K562 (cell line): ENCODE data around the gene GEMIN5. TPM values are rescaled to one million over a fixed set of nuclear protein-coding genes. Genes with fewer than 3 reads are reported as not detected.
A peak's percentile ranks its signal among the peaks of the same experiment; 100 is the strongest.

ENCODE experiments used
- CCAR2 ChIP-seq: fragments of 200-400 bp; formaldehyde crosslinking; IDR thresholded peaks from 2 replicates; pipeline ENCODE4 v1.6.1; 2017; ENCODE audit warnings: mild to moderate bottlenecking, low read depth, low read length
- LEF1 ChIP-seq: fragments of 450-650 bp; IDR thresholded peaks from 2 replicates; pipeline ENCODE4 v1.6.1; 2016; ENCODE audit warnings: mild to moderate bottlenecking
- RAD21 ChIP-seq, 2 experiments: fragments of 250-450 bp in 1 of 2; fragments of 450-650 bp in 1 of 2; sonication (Bioruptor Pico) in 1 of 2; formaldehyde crosslinking in 1 of 2; IDR thresholded peaks in 1 of 2; conservative IDR thresholded peaks in 1 of 2; 2 replicates each; pipeline versions ENCODE4 v1.4.0 to v1.8.0; 2020 to 2022; ENCODE audit warnings: mild to moderate bottlenecking in 2 of 2, moderate library complexity in 1 of 2
- SMC3 ChIP-seq: conservative IDR thresholded peaks from 2 replicates; pipeline ENCODE4 v1.6.1; 2011; ENCODE audit warnings: low read depth, low read length, improper control_type of control experiment; ENCODE audit not compliant: insufficient read depth
- polyA plus RNA-seq, 8 experiments: library from polyadenylated mRNA; depleted of rRNA in 4 of 8; stranded (reverse) in 5 of 8; unstranded in 3 of 8; fragments of >200 nt; fragmentation: Nextera tagmentation in 2 of 8; fragmentation: Illumina TruSeq in 1 of 8; extraction: Ambion mirVana in 2 of 8; extraction: Trizol in 1 of 8; gene quantifications; 2 replicates each; pipeline versions ENCODE4 v1.2.1 to v1.2.3, GENCODE V29; 2011 to 2014; ENCODE audit warnings: inconsistent platforms in 1 of 8, missing spikeins in 1 of 8
- total RNA-seq, 7 experiments: library from RNA; depleted of rRNA in 6 of 7; stranded (reverse); fragments of >200 nt in 6 of 7; fragmentation: Illumina TruSeq in 2 of 7; extraction: Trizol in 2 of 7; gene quantifications; 2 replicates each; pipeline versions ENCODE4 v1.2.1 to v1.2.3, GENCODE V29; 2011 to 2021; ENCODE audit warnings: low replicate concordance in 1 of 7
- TF ChIP-seq, protein P1 (sequence below): sonication (generic); formaldehyde crosslinking; IDR thresholded peaks from 2 replicates; pipeline ENCODE4 v1.8.1; 2023; ENCODE audit warnings: mild to moderate bottlenecking, missing genetic modification reagents
- TF ChIP-seq, protein P2 (sequence below), 3 experiments: IDR thresholded peaks in 2 of 3; conservative IDR thresholded peaks in 1 of 3; 2 replicates each; pipeline ENCODE4 v1.5.1; 2011 to 2012; ENCODE audit warnings: low read length in 3 of 3, mild to moderate bottlenecking in 3 of 3, control low read depth in 2 of 3, improper control_type of control experiment in 1 of 3, inconsistent platforms in 1 of 3, low read depth in 1 of 3, mixed read lengths in 1 of 3, moderate library complexity in 1 of 3; ENCODE audit not compliant: insufficient read depth in 2 of 3
- TF ChIP-seq, protein P3 (sequence below): fragments of 250-450 bp; sonication (Bioruptor Pico); IDR thresholded peaks from 2 replicates; pipeline ENCODE4 v1.8.0; 2021; ENCODE audit warnings: moderate library complexity, mild to moderate bottlenecking, inconsistent platforms

The GEMIN5 gene
- total and polyA plus RNA-seq, 9 of the 15 experiments (the other 6 are each of a cell fraction or from before 2014, with no cell fraction given) = 10.3 to 48.2 (median 34.7) TPM

DNA sequence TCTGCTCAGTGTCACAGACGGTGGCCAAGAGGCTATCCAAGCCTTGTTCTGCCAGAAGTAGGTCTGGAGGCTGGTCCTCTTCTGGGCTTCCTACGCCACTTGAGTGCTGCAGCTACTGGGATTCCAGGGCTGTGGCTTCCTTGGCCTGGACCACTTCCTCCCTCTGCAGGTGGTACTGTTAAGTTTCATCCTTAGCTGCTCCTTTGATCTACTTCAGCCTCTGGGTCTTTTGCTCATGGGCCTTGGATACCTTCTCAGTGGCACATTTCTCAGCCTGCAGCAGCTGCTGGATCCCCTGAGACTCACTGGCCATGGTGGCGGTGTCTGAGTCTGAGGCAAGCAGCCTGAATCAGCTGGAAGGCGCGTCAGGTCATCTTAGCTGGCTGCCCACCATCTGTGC lies 69.3 kb downstream of the GEMIN5 start (continued):
- TF ChIP-seq, protein P1, sequence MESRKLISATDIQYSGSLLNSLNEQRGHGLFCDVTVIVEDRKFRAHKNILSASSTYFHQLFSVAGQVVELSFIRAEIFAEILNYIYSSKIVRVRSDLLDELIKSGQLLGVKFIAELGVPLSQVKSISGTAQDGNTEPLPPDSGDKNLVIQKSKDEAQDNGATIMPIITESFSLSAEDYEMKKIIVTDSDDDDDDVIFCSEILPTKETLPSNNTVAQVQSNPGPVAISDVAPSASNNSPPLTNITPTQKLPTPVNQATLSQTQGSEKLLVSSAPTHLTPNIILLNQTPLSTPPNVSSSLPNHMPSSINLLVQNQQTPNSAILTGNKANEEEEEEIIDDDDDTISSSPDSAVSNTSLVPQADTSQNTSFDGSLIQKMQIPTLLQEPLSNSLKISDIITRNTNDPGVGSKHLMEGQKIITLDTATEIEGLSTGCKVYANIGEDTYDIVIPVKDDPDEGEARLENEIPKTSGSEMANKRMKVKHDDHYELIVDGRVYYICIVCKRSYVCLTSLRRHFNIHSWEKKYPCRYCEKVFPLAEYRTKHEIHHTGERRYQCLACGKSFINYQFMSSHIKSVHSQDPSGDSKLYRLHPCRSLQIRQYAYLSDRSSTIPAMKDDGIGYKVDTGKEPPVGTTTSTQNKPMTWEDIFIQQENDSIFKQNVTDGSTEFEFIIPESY (CRISPR knock-in tag) = peak; percentile 96
- TF ChIP-seq, protein P2, sequence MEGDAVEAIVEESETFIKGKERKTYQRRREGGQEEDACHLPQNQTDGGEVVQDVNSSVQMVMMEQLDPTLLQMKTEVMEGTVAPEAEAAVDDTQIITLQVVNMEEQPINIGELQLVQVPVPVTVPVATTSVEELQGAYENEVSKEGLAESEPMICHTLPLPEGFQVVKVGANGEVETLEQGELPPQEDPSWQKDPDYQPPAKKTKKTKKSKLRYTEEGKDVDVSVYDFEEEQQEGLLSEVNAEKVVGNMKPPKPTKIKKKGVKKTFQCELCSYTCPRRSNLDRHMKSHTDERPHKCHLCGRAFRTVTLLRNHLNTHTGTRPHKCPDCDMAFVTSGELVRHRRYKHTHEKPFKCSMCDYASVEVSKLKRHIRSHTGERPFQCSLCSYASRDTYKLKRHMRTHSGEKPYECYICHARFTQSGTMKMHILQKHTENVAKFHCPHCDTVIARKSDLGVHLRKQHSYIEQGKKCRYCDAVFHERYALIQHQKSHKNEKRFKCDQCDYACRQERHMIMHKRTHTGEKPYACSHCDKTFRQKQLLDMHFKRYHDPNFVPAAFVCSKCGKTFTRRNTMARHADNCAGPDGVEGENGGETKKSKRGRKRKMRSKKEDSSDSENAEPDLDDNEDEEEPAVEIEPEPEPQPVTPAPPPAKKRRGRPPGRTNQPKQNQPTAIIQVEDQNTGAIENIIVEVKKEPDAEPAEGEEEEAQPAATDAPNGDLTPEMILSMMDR (IDR thresholded peaks at IDR 0.05 in 2 of 3, conservative IDR thresholded peaks at IDR 0.05 in 1 of 3; ENCODE audit: insufficient read depth in 2 of 3, low read depth in 1 of 3, low read length in 3 of 3) = peak; percentile 54 to 73 (median 60)
- TF ChIP-seq CCAR2 (no peak), LEF1 (peak; percentile 55; the same call in 1 of the 2 replicates), SMC3 (peak; percentile 51; the same call in 1 of the 2 replicates), RAD21 (CRISPR knock-in tag; conservative IDR thresholded peaks at IDR 0.05 in 1 of 2, IDR thresholded peaks at IDR 0.05 in 1 of 2) (peak; percentile 40 to 70)
- TF ChIP-seq, protein P3, sequence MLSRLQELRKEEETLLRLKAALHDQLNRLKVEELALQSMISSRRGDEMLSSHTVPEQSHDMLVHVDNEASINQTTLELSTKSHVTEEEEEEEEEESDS (CRISPR knock-in tag) = no peak
